GM18873 (cell line): ENCODE measurements around the gene SLC1A6.
"Not testable (repeated sequence)": the region's sequence is repeated elsewhere in the genome, so short reads cannot be mapped to it uniquely, and the experiment has no call there.

Experiments
- ATAC-seq: cut with Tn5 transposase; IDR thresholded peaks from one replicate; pipeline ENCODE4 v1.9.1; 2021; ENCODE audit warnings: mild to moderate bottlenecking, moderate library complexity, moderate number of reproducible peaks; ENCODE audit not compliant: unreplicated experiment, low FRiP score

The SLC1A6 gene

DNA sequence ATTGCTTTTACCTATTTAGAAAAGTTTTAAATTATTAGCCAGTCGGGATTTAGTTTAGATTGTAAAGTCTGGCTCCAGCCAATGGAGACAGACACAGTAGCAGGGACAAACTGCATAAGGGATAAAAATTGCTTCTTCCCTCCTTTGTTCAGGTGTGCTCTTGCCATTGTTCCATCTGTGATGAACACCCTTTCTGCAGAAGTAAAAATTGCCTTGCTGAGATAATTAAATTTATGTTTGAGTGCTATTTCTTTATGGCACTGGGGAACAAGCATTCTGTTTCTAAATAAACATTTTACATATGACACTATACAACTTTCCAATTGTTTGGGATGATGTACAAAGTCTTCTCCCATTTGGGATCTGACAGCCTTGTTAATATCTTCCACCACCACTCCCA is 20.4 kb downstream of the SLC1A6 start:
- no peak for ATAC-seq

DNA sequence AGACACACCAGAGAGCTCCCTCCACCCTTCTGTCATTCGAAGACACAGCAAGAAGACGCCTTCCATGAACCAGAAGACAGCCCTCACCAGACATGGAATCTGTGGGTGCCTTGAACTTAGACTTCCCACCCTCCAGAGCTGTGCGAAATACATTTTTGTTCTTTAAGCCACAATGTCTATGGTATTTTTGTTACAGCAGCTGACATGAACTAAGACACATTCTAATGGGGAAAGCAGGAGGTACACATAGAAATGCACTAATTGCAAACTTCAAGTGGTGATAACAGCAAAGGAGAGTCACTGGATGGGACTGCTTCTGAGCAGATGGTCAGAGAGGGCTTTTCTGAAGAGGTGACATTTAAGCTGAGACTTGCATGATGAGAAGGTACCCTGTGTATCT is 22.2 kb downstream of the SLC1A6 start:
- ATAC-seq = no peak

DNA sequence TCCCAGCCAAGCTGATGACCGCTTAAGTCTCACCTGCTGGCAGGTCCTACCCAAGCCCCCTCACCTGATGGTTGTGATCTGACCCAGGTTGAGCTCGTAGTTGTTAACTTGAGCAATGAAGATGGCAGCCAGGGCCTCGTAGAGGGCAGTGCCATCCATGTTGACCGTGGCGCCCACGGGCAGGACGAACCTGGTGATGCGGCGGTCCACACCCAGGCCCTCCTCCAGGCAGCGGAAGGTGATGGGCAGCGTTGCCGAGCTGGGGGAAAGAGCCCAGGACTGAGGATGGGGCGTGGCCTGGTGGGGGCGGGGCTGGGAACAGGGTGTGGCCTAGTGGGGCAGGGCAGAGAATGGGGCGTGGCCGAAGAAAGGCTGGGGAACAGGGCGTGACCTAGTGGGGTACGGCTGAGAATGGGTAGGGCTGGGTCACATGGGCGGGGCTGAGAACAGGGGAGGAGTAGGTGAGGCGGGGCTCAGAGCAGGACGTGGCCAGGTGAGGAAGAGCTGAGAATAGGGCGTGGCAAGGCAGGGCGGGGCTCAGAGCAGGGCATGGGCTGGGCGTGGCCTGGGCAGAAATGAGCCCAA is 25.5 kb downstream of the SLC1A6 start:
- no peak for ATAC-seq

DNA sequence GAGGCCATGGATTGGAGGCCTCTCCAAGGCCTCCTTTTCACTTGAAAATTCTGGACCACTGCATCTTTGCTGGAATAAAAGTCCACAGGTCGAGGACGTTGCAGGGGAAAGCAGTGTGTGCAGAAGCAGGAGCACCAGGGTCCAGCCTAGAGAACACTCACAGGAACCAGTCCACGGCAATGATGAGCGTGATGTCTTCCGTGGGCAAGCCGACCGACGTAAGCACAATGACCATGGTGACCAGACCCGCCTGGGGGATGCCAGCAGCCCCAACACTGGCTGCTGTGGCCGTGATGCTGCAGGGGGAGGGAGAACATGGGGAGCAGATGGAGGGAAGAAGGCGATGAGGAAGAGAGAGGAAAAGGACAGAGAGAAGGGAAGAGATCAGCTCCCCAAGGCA is 26.9 kb downstream of the SLC1A6 start:
- no peak for ATAC-seq

DNA sequence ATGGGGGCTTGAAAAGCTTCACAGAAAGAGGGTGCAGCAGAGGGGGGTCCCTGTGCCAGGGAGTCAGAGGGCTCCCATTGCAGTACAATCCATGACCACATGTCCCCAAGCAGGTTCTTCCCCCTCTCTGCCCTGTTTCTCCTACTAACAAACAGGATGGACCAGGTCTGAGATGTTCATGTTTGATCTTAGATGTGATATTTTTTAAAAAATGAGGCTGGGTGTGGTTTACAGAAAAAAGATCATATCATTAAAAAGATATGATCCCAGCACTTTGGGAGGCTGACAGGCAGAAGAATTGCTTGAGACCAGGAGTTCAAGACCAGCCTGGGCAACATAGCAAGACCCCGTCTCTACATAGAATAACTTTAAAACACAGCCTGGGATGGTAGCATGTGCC is 29.2 kb downstream of the SLC1A6 start:
- no peak for ATAC-seq

DNA sequence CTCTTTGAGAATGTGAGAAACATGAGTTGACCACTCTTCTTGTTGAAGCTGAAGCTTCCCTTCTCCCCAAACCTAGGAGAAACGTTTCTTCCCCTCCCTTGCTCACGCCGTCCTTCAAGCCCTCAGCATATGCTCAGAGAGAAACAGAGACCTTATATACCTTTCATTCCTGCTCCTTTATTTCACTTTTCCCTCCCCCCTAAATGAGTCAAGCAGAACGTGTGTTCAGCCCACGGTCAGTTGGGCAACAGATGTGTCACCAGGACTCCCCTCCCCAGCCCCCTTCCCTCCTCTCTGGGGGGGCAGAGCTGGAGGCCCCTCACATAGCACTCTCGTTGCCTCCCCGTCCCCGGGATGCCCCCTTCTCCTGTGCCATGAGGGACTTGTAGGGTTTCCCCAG is 29.8 kb downstream of the SLC1A6 start:
- ATAC-seq = no peak

DNA sequence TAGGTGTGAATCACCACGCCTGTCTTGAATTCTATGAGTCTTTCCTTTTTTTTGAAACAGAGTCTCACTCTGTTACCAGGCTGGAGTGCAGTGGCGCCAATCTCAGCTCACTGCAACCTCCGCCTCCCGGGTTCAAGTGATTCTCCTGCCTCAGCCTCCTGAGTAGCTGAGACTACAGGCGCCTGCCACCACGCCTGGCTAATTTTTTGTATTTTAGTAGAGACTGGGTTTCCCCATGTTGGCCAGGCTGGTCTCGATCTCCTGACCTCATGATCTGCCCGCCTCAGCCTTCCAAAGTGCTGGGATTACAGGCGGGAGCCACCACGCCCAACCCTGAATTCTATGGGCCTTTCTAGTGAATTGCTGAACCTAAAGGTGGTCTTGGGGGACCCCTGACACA is 30.3 kb downstream of the SLC1A6 start:
- not testable (repeated sequence) for ATAC-seq

DNA sequence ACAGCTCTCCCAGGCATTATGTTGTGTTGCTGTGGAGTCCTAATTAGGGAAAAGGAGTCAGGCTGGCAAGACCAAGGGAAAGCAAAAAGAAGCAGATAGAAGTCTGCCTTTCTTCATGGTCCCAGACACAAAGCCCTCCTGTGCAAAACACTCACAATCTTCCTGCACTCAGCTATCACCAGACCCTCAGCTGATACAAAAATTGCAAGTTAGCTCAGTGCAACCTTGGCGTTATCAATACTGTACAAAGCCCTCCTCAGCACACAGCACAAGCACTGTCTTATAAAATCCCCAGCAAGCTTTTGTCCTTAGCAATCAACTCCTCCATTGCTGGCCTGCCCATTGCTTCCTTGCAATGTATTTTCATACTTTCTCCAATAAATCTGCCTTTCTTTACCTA is 35.2 kb downstream of the SLC1A6 start:
- ATAC-seq = no peak

DNA sequence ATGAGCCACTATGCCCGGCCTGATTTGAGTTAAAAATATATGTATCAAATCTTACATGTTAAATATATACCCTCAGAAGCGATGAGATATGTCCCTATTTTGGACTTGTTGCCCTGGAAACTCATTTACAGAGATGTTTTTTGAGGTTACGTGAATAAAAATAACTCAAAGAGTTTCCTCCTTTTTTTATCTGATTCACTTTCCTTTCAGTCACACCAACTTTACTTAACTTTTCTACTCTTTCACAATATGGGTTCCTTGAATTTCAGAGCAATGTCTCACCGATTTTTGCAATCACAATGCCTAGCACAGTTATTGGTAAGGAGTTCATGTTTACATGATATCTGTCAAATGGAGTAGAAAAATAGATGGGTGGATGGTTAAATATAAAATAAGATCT is 36.1 kb downstream of the SLC1A6 start:
- no peak for ATAC-seq

DNA sequence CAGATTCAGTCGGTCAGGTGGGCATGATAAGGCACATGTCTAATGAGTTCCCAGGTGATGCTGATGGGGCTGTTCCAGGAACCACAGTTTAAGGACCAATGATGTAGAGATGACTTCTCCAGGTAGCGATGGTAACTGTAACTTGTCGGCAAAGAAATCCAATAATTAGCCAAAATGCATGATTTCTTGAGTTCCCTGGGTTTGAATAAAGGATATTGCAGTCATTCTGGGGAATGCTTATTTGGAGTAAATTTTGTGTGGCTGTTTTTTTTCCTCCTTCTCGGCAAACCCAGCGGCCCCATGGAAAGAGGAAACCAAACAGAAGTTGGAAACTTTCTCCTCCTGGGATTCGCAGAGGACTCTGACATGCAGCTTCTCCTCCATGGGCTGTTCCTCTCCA is 38.5 kb downstream of the SLC1A6 start, which contains the start of gene OR7C2:
Gene OR7C2, plus strand, starts transcription at position 301 of the 400 bp plus-strand sequence. Its CDS starts 0 bp downstream, at position 301.
- no peak for ATAC-seq

DNA sequence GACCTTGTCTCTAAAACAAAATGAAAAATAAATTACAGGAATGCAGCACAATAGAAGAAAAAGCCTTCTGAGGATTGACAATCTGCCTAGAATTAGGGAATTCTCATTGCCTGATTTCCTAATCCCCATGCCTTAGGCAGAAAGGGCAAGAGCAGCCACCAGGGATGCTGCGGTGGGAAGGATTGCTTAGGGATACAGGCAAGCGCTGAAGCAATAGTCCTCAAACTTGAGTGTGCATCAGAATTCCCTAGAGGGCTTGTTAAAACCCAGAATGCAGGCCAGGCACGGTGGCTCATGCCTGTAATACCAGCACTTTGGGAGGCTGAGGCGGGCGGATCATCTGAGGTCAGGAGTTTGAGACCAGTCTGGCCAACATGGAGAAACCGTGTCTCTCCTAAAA is 39.4 kb downstream of the SLC1A6 start:
- ATAC-seq = no peak

DNA sequence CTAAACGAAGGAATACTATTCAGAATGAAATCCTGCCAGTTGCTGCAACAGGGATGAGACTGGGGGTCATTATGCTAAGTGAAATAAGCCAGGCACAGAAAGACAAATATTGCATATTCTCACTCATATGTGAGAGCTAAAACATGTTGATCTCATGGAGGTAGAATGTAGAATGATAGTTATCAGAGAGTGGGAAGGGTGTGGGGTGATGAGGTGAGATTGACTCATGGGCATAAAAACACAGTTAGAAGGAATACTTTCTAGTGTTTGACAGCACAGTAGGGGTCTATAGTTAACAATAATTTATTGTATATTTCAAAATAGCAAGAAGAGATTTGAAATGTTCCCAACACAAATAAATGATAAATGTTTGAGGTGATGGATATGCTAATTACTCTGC is 46.2 kb downstream of the SLC1A6 start:
- ATAC-seq = no peak

DNA sequence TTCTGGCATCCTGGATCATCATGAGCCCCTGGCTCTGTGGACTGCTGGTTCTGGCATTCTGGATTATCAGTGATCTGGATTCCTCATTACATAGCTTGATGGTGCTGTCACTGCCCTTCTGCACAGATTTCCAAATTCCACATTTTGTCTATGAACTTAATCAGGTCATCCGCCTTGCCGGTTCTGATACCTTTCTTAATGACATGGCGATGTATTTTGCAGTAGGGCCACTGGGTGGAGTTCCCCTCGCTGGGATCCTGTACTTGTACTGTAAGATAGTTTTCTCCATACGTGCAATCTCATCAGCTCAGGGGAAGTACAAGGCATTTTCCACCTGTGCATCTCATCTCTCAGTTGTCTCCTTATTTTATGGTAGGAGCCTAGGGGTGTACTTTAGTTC is 62.8 kb downstream of the SLC1A6 start:
- ATAC-seq = no peak

DNA sequence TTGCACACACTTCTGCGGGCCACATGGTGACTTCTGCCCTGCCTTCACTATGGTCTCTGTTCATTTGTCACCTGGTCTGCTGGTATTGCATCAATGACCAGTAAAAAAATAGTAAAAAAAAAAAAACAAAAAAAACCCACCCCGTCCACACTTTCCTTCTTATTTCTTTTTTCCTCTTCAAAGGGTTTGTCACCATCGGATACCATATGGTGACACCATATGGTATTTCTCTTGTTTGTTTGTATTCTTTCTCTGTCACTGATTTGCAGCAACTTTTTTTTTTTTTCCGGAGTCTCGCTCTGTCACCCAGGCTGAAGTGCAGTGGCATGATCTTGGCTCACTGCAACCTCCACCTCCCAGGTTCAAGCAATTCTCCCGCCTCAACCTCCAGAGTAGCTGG is 64.5 kb downstream of the SLC1A6 start:
- ATAC-seq = no peak

DNA sequence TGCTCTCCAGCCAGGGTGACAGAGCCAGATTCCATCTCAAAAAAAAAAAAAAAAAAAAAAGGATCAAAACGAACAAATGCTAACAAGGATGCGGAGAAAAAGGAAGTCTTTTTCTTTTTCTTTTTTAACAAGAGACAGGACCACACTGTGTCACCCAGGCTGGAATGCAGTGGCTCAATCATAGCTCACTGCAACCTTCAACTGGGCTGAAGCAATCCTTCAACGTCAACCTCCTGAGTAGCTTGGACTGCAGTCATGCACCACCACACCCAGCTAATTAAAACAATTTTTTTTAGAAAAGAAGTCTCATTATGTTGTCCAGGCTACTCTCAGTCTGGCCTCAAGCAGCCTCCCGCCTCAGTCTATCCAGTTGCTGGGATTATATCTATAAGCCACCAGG is 73.0 kb downstream of the SLC1A6 start:
- no peak for ATAC-seq

DNA sequence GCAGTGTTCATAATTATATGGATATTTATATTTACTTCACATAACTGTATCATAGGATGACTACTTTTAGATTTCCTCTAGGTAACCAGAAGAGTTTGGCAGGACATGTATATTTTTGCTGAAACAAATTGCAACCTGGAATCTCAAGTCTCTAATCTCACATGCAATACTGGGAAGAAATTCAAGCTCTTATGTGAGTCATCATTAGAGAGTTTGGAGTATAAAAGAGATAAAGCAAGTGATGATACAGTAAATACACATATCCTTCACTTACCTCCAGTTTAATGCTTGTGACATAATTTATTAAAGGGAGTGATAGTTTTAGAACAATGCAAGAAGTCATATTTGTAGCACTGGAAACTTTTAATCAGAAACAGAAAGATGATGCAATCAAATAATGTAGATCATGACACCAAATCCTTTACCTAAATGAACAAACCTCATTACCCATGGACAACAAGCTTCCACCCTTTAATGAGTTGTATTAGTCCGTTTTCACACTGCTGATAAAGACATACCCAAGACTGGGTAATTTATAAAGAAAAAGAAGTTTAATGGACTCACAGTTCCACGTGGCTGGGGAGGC is 77.9 kb downstream of the SLC1A6 start:
- ATAC-seq = no peak
